Body of pancreas (tissue), 4 donors: ENCODE data around the gene ACOT7. TPM values are rescaled to one million over a fixed set of nuclear protein-coding genes. Genes with fewer than 3 reads are reported as not detected.
"Not testable (repeated sequence)": the region's sequence is repeated elsewhere in the genome, so short reads cannot be mapped to it uniquely, and the experiment has no call there.

ENCODE experiments used
- ATAC-seq: fragments of 150-250 bp; one replicate; pipeline ENCODE4 v1.9.1; 2016
- DNase-seq, 4 donors: peaks; one replicate each; pipeline ENCODE4 v3.0.0-alpha.2; 2019
- H3K27ac ChIP-seq, 4 donors: fragments of 200-600 bp; sonication (generic); 1 replicate in 3 of 4; 2 replicates in 1 of 4; pipeline versions ENCODE4 v1.5.1 to v1.6.1; 2016 to 2019; ENCODE audit warnings: mild to moderate bottlenecking in 1 of 4, mixed read lengths in 1 of 4, moderate library complexity in 1 of 4
- H3K27me3 ChIP-seq, 2 donors: fragments of 200-600 bp; sonication (generic); one replicate each; pipeline ENCODE4 v1.6.0; 2016; ENCODE audit warnings: mild to moderate bottlenecking in 1 of 2
- H3K36me3 ChIP-seq, 2 donors: fragments of 200-600 bp; sonication (generic); replicated peaks in 1 of 2; 2 replicates each; pipeline ENCODE4 v1.5.1; 2016; ENCODE audit warnings: low read depth in 2 of 2; ENCODE audit not compliant: insufficient read depth in 1 of 2
- H3K4me1 ChIP-seq: fragments of 200-600 bp; sonication (generic); one replicate; pipeline ENCODE4 v1.6.0; 2016
- H3K4me3 ChIP-seq, 2 donors: fragments of 200-600 bp; sonication (generic); 1 replicate in 1 of 2; 2 replicates in 1 of 2; pipeline ENCODE4 v1.5.1; 2016 to 2019
- H3K9me3 ChIP-seq, 3 donors: fragments of 200-600 bp; sonication (generic); 1 replicate in 2 of 3; 2 replicates in 1 of 3; pipeline ENCODE4 v1.5.1; 2016
- POLR2A ChIP-seq, 3 donors: fragments of 450-650 bp; IDR thresholded peaks; one replicate each; pipeline ENCODE4 v1.6.1; 2016; ENCODE audit warnings: antibody characterized with exemption in 3 of 3, mild to moderate bottlenecking in 2 of 3
- WGBS, 2 donors: methylation state at CpG; one replicate each; pipeline ENCODE4 v1.1.5; 2017; 5-methylcytosine and 5-hydroxymethylcytosine counted together
- intact Hi-C: fragments of 100-400 bp; cut with DNase I; formaldehyde crosslinking; loops from one replicate; pipeline ENCODE4 v1.15.1; 2023
- microRNA-seq, 2 donors: library from miRNA; unstranded; fragments of <30 nt; microRNA quantifications; one replicate each; pipeline ENCODE4, GENCODE V29; 2016; ENCODE audit warnings: borderline number of aligned reads in 2 of 2, borderline replicate concordance in 2 of 2
- small RNA-seq: library from RNA; depleted of rRNA; stranded (forward); fragments of <200 nt; gene quantifications from one replicate; pipeline ENCODE3, GENCODE V24; 2016
- total RNA-seq, 2 donors: library from RNA; depleted of rRNA; stranded (reverse); fragments of >200 nt; gene quantifications; one replicate each; pipeline ENCODE4 v1.1.0, GENCODE V29; 2016
- TF ChIP-seq, protein P1 (sequence below), 7 experiments: fragments of 450-650 bp in 4 of 7; fragments of 200-600 bp in 3 of 7; sonication (generic) in 3 of 7; IDR thresholded peaks; one replicate each; pipeline ENCODE4 v1.5.1; 2016 to 2019; ENCODE audit warnings: antibody characterized with exemption in 7 of 7

ACOT7 gene
- total RNA-seq, 2 donors from 2014 or later = 6.0 to 33.0 TPM

DNA sequence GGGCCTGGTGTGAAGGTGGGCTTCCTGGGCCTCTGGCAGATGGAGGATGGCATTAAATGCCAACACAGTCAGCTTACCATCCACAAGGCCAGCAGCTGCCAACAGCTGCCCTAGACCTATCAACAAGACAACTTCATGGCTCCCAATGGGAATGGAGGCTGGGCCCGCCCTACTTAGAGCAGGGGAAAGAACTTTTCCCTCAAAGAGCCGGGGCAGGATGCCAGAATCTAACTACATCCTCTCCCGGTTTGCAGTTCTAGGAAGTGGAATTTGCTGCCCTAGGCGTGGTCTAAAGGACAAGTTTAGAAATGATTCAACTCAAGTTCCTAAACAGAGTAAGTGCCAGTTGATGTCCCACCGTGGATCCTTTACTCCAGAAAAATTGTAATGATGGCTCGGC lies 170.9 kb downstream of the ACOT7 start:
- H3K27ac ChIP-seq = peak overlapping the region in 1 of 4 donors; percentile 6
- intact Hi-C loops = no loop called here
- no peak for TF ChIP-seq POLR2A (IDR thresholded peaks at IDR 0.05)
- TF ChIP-seq, protein P1, sequence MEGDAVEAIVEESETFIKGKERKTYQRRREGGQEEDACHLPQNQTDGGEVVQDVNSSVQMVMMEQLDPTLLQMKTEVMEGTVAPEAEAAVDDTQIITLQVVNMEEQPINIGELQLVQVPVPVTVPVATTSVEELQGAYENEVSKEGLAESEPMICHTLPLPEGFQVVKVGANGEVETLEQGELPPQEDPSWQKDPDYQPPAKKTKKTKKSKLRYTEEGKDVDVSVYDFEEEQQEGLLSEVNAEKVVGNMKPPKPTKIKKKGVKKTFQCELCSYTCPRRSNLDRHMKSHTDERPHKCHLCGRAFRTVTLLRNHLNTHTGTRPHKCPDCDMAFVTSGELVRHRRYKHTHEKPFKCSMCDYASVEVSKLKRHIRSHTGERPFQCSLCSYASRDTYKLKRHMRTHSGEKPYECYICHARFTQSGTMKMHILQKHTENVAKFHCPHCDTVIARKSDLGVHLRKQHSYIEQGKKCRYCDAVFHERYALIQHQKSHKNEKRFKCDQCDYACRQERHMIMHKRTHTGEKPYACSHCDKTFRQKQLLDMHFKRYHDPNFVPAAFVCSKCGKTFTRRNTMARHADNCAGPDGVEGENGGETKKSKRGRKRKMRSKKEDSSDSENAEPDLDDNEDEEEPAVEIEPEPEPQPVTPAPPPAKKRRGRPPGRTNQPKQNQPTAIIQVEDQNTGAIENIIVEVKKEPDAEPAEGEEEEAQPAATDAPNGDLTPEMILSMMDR (IDR thresholded peaks at IDR 0.05) = no peak
- H3K27me3 ChIP-seq = no peaks in the 10 kb centered on the region
- ATAC-seq (no peak), DNase-seq (peak in 1 of 4 donors; percentile 43)
- no peaks in the 10 kb centered on the region for H3K9me3 ChIP-seq
- peaks cover 0 to 11% of the 10 kb centered on the region in 2 donors for H3K36me3 ChIP-seq
- H3K4me1 ChIP-seq = peaks cover 14% of the 10 kb centered on the region
- 60 to 88% methylated on average over 5 to 6 of the region's 6 CpGs for WGBS, 2 donors
- no peak overlapping the region for H3K4me3 ChIP-seq

DNA sequence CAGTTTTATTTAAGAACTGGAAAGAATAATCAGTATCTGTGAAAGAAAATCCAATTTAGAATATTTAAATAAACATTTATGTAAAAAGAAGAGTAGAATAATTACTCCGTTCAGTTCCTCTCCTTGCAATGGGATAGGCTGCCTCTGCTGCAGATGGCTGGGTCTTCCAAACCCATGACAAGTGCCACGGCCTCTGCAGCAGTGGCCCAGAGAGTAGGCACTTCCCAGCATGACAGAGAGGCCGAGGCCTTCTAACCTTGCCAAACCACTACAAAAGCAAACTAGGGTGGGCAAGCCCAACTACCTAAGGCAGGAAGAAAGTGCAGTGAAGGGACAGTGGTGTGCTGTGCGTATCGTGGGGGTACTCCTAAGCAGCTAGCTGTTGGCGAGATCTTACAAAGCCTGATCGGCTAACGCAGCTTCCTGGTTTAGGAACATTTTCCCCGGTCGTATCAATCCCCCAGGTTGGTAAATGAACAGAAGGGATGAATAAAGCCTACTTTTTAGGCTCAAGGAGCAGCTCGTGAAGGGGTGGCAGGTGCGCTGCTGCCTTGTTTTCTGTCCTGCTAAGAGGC lies 172.3 kb downstream of the ACOT7 start:
- H3K27me3 ChIP-seq = no peaks in the 10 kb centered on the region
- WGBS, 2 donors = 86 to 92% methylated on average over 10 to 12 of the region's 12 CpGs
- ATAC-seq (no peak), DNase-seq (no peak)
- intact Hi-C loops = no loop called here
- no peak overlapping the region for H3K4me3 ChIP-seq
- no peak overlapping the region for H3K27ac ChIP-seq
- TF ChIP-seq POLR2A (IDR thresholded peaks at IDR 0.05) = no peak
- TF ChIP-seq, protein P1 (IDR thresholded peaks at IDR 0.05) = no peak
- H3K36me3 ChIP-seq = peaks cover 0 to 6% of the 10 kb centered on the region in 2 donors
- no peaks in the 10 kb centered on the region for H3K9me3 ChIP-seq
- H3K4me1 ChIP-seq = peaks cover 14% of the 10 kb centered on the region

DNA sequence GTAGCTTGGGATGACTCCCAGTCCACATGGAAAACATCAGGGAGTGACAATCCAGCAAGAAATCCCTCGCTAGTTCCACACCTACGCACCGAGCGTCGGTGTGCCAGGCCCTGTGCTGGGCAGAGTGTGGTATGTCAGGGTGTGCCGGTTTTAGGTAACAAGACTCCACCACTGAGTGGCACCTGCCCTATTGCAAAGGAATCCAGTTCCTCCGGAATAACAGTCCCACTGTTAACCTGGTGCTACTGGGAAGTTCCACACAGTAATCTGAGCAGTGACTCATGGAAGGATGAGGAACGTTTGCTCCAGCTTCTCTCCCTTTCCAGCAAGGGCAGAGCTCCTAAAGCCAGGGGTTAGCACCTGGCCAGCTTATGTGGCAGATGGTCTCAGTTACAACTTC lies 173.3 kb downstream of the ACOT7 start:
- H3K36me3 ChIP-seq = peaks cover 0 to 8% of the 10 kb centered on the region in 2 donors
- peaks cover 14% of the 10 kb centered on the region for H3K4me1 ChIP-seq
- H3K4me3 ChIP-seq = no peak overlapping the region
- intact Hi-C loops = no loop called here
- no peak for TF ChIP-seq POLR2A (IDR thresholded peaks at IDR 0.05)
- TF ChIP-seq, protein P1 (IDR thresholded peaks at IDR 0.05) = no peak
- ATAC-seq = no peak
- 79 to 84% methylated on average over 7 to 8 of the region's 8 CpGs for WGBS, 2 donors
- no peak for DNase-seq
- H3K9me3 ChIP-seq = no peaks in the 10 kb centered on the region
- H3K27ac ChIP-seq = no peak overlapping the region
- no peaks in the 10 kb centered on the region for H3K27me3 ChIP-seq

DNA sequence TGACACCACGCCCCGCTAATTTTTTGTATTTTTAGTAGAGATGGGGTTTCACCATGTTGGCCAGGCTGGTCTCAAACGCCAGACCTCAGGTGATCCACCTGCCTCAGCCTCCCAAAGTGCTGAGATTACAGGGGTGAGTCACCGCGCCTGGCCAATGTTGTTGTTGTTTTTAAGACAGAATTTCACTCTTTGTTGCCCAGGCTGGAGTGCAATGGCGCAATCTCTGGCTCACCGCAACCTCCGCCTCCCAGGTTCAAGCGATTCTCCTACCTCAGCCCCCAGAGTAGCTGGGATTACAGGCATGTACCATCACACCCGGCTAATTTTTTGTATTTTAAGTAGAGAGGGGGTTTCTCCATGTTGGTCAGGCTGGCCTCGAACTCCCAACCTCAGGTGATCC lies 173.9 kb downstream of the ACOT7 start:
- peaks cover 14% of the 10 kb centered on the region for H3K4me1 ChIP-seq
- DNase-seq, H3K27me3 ChIP-seq, H3K36me3 ChIP-seq, H3K4me3 ChIP-seq, H3K27ac ChIP-seq, ATAC-seq, H3K9me3 ChIP-seq, intact Hi-C loops: not testable (repeated sequence)
- 82 to 85% methylated on average over 11 of the region's 11 CpGs for WGBS, 2 donors

DNA sequence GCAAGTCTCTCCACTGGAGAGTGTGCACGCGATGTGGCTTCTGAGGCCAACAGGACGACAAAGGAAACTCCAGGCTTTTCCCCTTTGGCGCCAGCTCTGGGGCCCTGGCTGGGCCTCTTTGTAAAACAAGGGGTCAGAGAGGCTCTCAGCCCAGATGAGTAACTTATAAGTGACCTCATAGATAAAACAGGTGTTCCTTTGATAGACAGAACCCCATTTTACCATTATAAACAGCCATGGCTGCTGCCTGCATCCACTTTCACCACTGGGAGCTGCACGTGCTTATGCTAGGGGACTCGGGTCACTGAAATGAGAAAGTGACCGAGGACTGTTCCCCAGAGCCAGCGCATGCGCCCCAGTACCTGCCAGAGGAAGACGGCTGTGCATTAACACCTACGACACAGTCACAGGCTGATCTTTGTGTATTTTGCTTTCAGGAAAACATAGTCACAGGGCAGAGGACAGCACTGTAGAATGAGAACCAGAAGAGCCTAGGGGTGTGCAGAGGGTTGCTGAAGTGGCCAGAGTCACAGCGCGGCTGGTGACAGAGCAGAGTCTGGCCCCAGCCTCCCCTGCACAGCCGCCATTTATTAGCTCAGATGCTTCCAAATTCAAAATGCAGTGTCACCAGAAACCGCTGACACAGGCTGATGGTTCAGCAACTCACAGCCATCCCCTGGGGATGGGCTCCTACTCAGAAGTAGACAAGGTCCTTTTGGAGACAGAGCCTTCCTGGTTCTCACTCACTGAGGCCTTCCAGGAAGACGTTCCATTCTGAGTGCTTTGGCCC lies 175.0 kb downstream of the ACOT7 start:
- peaks cover 0 to 3% of the 10 kb centered on the region in 2 donors for H3K36me3 ChIP-seq
- H3K4me3 ChIP-seq = no peak overlapping the region
- DNase-seq (peak; percentile 34 to 53 (median 46)), ATAC-seq (peak; percentile 83)
- TF ChIP-seq, protein P1 (IDR thresholded peaks at IDR 0.05) = peak in 1 of 7 experiments; percentile 10
- no peak for TF ChIP-seq POLR2A (IDR thresholded peaks at IDR 0.05)
- peak overlapping the region in 3 of 4 donors; percentile 62 to 70 (median 70) for H3K27ac ChIP-seq
- no peaks in the 10 kb centered on the region for H3K9me3 ChIP-seq
- intact Hi-C loops = no loop called here
- peaks cover 14% of the 10 kb centered on the region for H3K4me1 ChIP-seq
- 66 to 71% methylated on average over 12 to 16 of the region's 16 CpGs for WGBS, 2 donors
- H3K27me3 ChIP-seq = no peaks in the 10 kb centered on the region

Small RNA genes within 50 kb of the gene (microRNA-seq; reads per million reads assigned to microRNA genes)
- gene MIR4252 = 0 reads per million in 2 donors

Small RNA genes within 50 kb of the gene (small RNA-seq; reads per million reads assigned to genes)
- not detected for gene MIR4252

Other genes with a start within 250 kb of the ACOT7 start
- 1 to 10 TPM in 1 of 2 donors, under 1 TPM in 1; under 0.01 to 2.1 TPM for gene CHD5, start 213.4 kb downstream of the ACOT7 start, total RNA-seq
- 100 to 1,000 TPM; 112 to 148 TPM for gene RPL22, start 194.2 kb downstream of the ACOT7 start, total RNA-seq
- gene RNF207, start 187.6 kb downstream of the ACOT7 start, total RNA-seq = 10 to 100 TPM; 25.2 to 52.4 TPM
- 10 to 100 TPM; 26.4 to 26.7 TPM for gene ICMT, start 157.8 kb downstream of the ACOT7 start, total RNA-seq
- gene HES3, start 149.6 kb downstream of the ACOT7 start, total RNA-seq = not detected
- 1 to 10 TPM; 2.3 to 4.9 TPM for gene GPR153, start 132.7 kb downstream of the ACOT7 start, total RNA-seq
- under 1 TPM in 1 of 2 donors, not detected in 1; 0.26 TPM for gene HES2, start 26.2 kb upstream of the ACOT7 start, total RNA-seq
- 1 to 10 TPM in 1 of 2 donors, under 1 TPM in 1; 0.26 to 4.0 TPM for gene ESPN, start 31.0 kb upstream of the ACOT7 start, total RNA-seq
- gene TNFRSF25, start 72.4 kb upstream of the ACOT7 start, total RNA-seq = 10 to 100 TPM in 1 of 2 donors, 1 to 10 TPM in 1; 4.2 to 23.1 TPM
- gene PLEKHG5, start 97.9 kb upstream of the ACOT7 start, total RNA-seq = 1 to 10 TPM; 5.2 to 8.6 TPM
- gene NOL9, start 160.7 kb upstream of the ACOT7 start, total RNA-seq = 10 to 100 TPM; 13.7 to 27.4 TPM
- gene TAS1R1, start 161.5 kb upstream of the ACOT7 start, total RNA-seq = not detected
- gene ZBTB48, start 186.2 kb upstream of the ACOT7 start, total RNA-seq = 10 to 100 TPM; 17.4 to 37.6 TPM
- 10 to 100 TPM; 38.4 to 60.0 TPM for gene KLHL21, start 209.1 kb upstream of the ACOT7 start, total RNA-seq
- 1 to 10 TPM; 6.2 to 9.6 TPM for gene PHF13, start 220.0 kb upstream of the ACOT7 start, total RNA-seq
- gene THAP3, start 231.1 kb upstream of the ACOT7 start, total RNA-seq = 10 to 100 TPM; 11.9 to 18.9 TPM